ENCODE measurements around the gene COLEC11. TPM values are rescaled to one million over a fixed set of nuclear protein-coding genes. Genes with fewer than 3 reads are reported as not detected.

The COLEC11 gene
- total RNA-seq, 4 donors from 2014 or later, result 0.56 to 2.3 (median 1.0) TPM; not detected in 1

DNA sequence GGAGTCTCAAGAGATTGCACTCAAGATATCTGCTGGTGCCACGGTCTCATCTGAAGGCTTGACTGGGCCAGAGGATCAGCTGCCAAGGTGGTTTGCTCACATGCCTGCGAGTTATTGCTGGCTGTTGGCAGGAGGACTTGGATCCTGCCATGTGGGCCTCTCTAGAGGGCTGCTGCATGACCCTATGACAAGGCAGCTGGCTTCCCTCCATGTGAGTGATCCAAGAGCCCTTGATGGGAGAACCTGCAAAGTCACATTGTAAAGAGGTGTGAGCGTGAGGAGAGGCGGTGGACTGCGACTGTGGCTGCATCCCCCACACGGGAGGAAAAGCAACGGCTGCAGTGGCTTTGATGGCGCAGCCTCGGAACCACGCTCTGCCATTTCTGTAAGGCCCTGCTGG, 59.1 kb downstream of the COLEC11 start:
- Histone ChIP-seq H3K4me3 (no peak overlapping the region), H3K27ac (no peak overlapping the region), H3K4me1 (peaks cover 9 to 21% (median 11%) of the 10 kb centered on the region in 3 donors), H3K36me3 (no peaks in the 10 kb centered on the region), H3K27me3 (peaks cover 0 to 42% (median 0%) of the 10 kb centered on the region in 4 donors), H3K9me3 (no peaks in the 10 kb centered on the region)
- intact Hi-C loops (cut with DNase I), result no loop called here
- DNase-seq, result no peak
- 75 to 86% methylated on average over 3 to 6 of the region's 10 CpGs for WGBS, 2 donors
- TF ChIP-seq POLR2A (IDR thresholded peaks at IDR 0.05), result no peak
- TF ChIP-seq, protein P1, sequence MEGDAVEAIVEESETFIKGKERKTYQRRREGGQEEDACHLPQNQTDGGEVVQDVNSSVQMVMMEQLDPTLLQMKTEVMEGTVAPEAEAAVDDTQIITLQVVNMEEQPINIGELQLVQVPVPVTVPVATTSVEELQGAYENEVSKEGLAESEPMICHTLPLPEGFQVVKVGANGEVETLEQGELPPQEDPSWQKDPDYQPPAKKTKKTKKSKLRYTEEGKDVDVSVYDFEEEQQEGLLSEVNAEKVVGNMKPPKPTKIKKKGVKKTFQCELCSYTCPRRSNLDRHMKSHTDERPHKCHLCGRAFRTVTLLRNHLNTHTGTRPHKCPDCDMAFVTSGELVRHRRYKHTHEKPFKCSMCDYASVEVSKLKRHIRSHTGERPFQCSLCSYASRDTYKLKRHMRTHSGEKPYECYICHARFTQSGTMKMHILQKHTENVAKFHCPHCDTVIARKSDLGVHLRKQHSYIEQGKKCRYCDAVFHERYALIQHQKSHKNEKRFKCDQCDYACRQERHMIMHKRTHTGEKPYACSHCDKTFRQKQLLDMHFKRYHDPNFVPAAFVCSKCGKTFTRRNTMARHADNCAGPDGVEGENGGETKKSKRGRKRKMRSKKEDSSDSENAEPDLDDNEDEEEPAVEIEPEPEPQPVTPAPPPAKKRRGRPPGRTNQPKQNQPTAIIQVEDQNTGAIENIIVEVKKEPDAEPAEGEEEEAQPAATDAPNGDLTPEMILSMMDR (IDR thresholded peaks at IDR 0.05), result no peak

DNA sequence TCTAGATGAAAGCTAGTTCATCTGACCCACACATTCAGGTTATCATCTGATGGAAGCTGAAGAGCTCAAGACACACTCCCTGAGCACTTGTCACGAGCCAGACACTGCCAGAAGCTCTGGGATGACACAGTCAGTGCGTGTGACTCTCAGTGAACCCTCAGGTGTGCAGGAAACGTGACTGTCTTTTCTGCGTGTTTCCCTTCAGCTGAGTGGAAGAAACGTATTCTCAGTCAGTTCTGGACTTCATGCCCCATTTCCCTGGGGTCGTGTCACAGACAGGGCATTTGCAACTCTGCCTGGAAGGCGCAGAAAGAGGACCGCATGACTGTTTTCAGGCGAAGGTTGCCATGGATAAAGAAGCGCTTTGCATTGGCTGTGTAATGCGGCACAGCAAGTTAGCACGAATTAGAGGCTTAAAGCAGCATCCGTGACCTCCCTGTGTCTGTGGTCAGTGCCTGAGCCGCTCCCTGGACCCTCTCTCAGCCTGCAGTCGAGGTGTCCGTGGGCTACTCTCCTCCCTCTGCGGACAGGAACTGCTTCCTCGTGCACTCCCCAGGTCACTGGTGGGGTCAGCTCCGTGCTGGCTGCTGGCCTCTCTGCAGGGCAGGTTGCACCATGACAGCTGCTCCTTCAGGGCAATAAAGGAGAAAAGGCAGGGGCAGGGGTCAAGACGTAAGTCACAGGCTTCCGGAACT, 59.8 kb downstream of the COLEC11 start:
- TF ChIP-seq, protein P1 (IDR thresholded peaks at IDR 0.05), result no peak
- TF ChIP-seq POLR2A (IDR thresholded peaks at IDR 0.05), result no peak
- Histone ChIP-seq H3K27ac (no peak overlapping the region), H3K36me3 (no peaks in the 10 kb centered on the region), H3K4me3 (no peak overlapping the region), H3K9me3 (no peaks in the 10 kb centered on the region), H3K4me1 (peaks cover 9 to 26% (median 11%) of the 10 kb centered on the region in 3 donors), H3K27me3 (peaks cover 0 to 37% (median 0%) of the 10 kb centered on the region in 4 donors)
- DNase-seq, result no peak
- 84 to 88% methylated on average over 14 to 15 of the region's 21 CpGs for WGBS, 2 donors
- intact Hi-C loops (cut with DNase I), result no loop called here

DNA sequence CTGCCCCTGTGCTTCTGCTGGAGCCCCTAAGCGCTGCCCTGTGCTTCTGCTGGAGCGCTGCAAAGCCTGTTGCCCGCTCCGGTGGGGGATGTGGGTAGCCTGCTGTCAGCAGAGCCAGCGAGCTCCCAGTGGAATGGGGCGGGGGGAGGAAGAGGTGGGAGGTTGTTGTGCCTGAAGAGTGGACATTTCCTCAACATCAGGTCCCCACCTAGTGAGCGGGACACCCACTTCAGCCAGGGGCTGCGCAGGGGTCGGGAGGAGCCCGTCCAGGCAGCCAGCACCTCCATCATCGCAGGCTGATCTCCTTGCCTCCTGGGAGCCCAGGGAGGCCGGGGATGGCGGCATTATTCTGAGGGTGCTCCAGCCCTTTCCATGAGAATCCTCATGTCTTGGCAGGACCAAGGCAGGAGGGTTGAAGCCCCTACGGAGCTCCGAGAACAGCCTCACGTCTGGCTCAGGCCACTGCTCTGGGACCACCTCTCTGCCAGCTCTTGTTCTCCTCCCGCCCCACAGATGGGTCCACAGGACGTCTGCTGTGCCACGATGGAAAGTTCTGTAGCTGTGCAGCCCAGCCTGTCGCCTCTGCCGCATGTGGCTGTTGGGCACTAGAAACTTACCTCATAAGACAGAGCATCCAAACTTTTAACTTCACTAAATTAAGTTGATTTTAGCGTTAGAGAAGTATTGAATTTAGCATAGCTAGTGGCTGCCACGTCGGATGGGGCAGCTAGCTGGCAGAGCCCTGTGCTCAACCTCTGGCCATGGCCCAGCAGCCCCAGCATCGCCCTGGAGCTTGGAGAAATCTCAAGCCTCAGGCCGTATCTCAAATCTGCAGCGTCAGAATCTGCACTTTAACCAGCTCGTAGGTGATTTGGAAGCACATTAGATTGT, 61.2 kb downstream of the COLEC11 start:
- no peaks in the 10 kb centered on the region for H3K36me3 ChIP-seq
- H3K27me3 ChIP-seq, result peaks cover 0 to 25% (median 0%) of the 10 kb centered on the region in 4 donors
- DNase-seq, result no peak
- H3K4me3 ChIP-seq, result no peak overlapping the region
- TF ChIP-seq POLR2A (IDR thresholded peaks at IDR 0.05), result no peak
- TF ChIP-seq, protein P1 (IDR thresholded peaks at IDR 0.05), result no peak
- 69 to 90% methylated on average over 5 to 14 of the region's 28 CpGs for WGBS, 2 donors
- H3K4me1 ChIP-seq, result peaks cover 4 to 21% (median 7%) of the 10 kb centered on the region in 3 donors
- intact Hi-C loops (cut with DNase I), result no loop called here
- H3K9me3 ChIP-seq, result no peaks in the 10 kb centered on the region
- no peak overlapping the region for H3K27ac ChIP-seq

GRCh38 chr2:3656762-3657721, 62.1 kb downstream of the COLEC11 start:
- Histone ChIP-seq H3K4me1 (peaks cover 0 to 14% (median 1%) of the 10 kb centered on the region in 3 donors), H3K36me3 (no peaks in the 10 kb centered on the region), H3K9me3 (no peaks in the 10 kb centered on the region), H3K4me3 (no peak overlapping the region), H3K27me3 (peaks cover 0 to 18% (median 0%) of the 10 kb centered on the region in 4 donors), H3K27ac (no peak overlapping the region)
- intact Hi-C loops (cut with DNase I), result no loop called here
- 65 to 71% methylated on average over 24 to 27 of the region's 36 CpGs for WGBS, 2 donors
- no peak for DNase-seq
- TF ChIP-seq, protein P1 (IDR thresholded peaks at IDR 0.05), result no peak
- no peak for TF ChIP-seq POLR2A (IDR thresholded peaks at IDR 0.05)

Measured in esophagus squamous epithelium (tissue), 5 donors.